ENCODE results near the gene POLR3B. TPM values are rescaled to one million over a fixed set of nuclear protein-coding genes. Genes with fewer than 3 reads are reported as not detected.

POLR3B gene
- total and polyA plus RNA-seq, 4 donors: 2.0 to 8.0 (median 4.0) TPM

- Histone ChIP-seq H3K36me3 (ENCODE audit: control insufficient read depth in 1 of 2, insufficient read depth in 2 of 2, low read length in 1 of 2) (peaks cover 0 to 4% of the 10 kb centered on the region in 2 donors), H3K27me3 (ENCODE audit: control insufficient read depth in 1 of 2, insufficient read depth in 2 of 2, low read length in 1 of 2) (no peaks in the 10 kb centered on the region), H3K4me1 (ENCODE audit: control insufficient read depth in 1 of 2, insufficient read depth in 2 of 2, low read length in 2 of 2) (peaks cover 0 to 1% of the 10 kb centered on the region in 2 donors), H3K27ac (ENCODE audit: low read depth in 1 of 2, low read length in 2 of 2) (no peak overlapping the region), H3K4me3 (ENCODE audit: low read length in 2 of 2) (no peak overlapping the region), H3K9me3 (ENCODE audit: control insufficient read depth, low read length) (no peaks in the 10 kb centered on the region)
- intact Hi-C loops (cut with DNase I): no loop called here
- DNase-seq: no peak
- WGBS, 2 donors: 98% methylated on average over 1 of the region's 1 CpG
- no peak for ATAC-seq (ENCODE audit: low FRiP score)
These were observed 72.1 kb downstream of the POLR3B start for GRCh38 chr12:106429636-106430035.

GRCh38 chr12:106431839-106432411 is 74.4 kb downstream of the POLR3B start:
- no peak overlapping the region for H3K4me3 ChIP-seq (ENCODE audit: low read length in 2 of 2)
- H3K36me3 ChIP-seq (ENCODE audit: control insufficient read depth in 1 of 2, insufficient read depth in 2 of 2, low read length in 1 of 2): peaks cover 0 to 4% of the 10 kb centered on the region in 2 donors
- WGBS, 2 donors: 94 to 96% methylated on average over 3 of the region's 3 CpGs
- peaks cover 0 to 1% of the 10 kb centered on the region in 2 donors for H3K4me1 ChIP-seq (ENCODE audit: control insufficient read depth in 1 of 2, insufficient read depth in 2 of 2, low read length in 2 of 2)
- H3K27ac ChIP-seq (ENCODE audit: low read depth in 1 of 2, low read length in 2 of 2): no peak overlapping the region
- no peak for DNase-seq
- no peaks in the 10 kb centered on the region for H3K27me3 ChIP-seq (ENCODE audit: control insufficient read depth in 1 of 2, insufficient read depth in 2 of 2, low read length in 1 of 2)
- intact Hi-C loops (cut with DNase I): no loop called here
- no peak for ATAC-seq (ENCODE audit: low FRiP score)
- H3K9me3 ChIP-seq (ENCODE audit: control insufficient read depth, low read length): no peaks in the 10 kb centered on the region

GRCh38 chr12:106433055-106433454 is 75.5 kb downstream of the POLR3B start:
- intact Hi-C loops (cut with DNase I): no loop called here
- no peaks in the 10 kb centered on the region for H3K27me3 ChIP-seq (ENCODE audit: control insufficient read depth in 1 of 2, insufficient read depth in 2 of 2, low read length in 1 of 2)
- ATAC-seq (ENCODE audit: low FRiP score) (no peak), DNase-seq (no peak)
- peaks cover 0 to 4% of the 10 kb centered on the region in 2 donors for H3K36me3 ChIP-seq (ENCODE audit: control insufficient read depth in 1 of 2, insufficient read depth in 2 of 2, low read length in 1 of 2)
- H3K27ac ChIP-seq (ENCODE audit: low read depth in 1 of 2, low read length in 2 of 2): no peak overlapping the region
- H3K4me1 ChIP-seq (ENCODE audit: control insufficient read depth in 1 of 2, insufficient read depth in 2 of 2, low read length in 2 of 2): peaks cover 0 to 1% of the 10 kb centered on the region in 2 donors
- H3K4me3 ChIP-seq (ENCODE audit: low read length in 2 of 2): no peak overlapping the region
- 94 to 95% methylated on average over 2 of the region's 2 CpGs for WGBS, 2 donors
- H3K9me3 ChIP-seq (ENCODE audit: control insufficient read depth, low read length): no peaks in the 10 kb centered on the region

GRCh38 chr12:106434526-106434925 is 77.0 kb downstream of the POLR3B start:
- intact Hi-C loops (cut with DNase I): no loop called here
- 74 to 88% methylated on average over 4 of the region's 4 CpGs for WGBS, 2 donors
- ATAC-seq (ENCODE audit: low FRiP score): no peak
- Histone ChIP-seq H3K36me3 (ENCODE audit: control insufficient read depth in 1 of 2, insufficient read depth in 2 of 2, low read length in 1 of 2) (peaks cover 0 to 4% of the 10 kb centered on the region in 2 donors), H3K4me1 (ENCODE audit: control insufficient read depth in 1 of 2, insufficient read depth in 2 of 2, low read length in 2 of 2) (no peaks in the 10 kb centered on the region), H3K27ac (ENCODE audit: low read depth in 1 of 2, low read length in 2 of 2) (no peak overlapping the region), H3K9me3 (ENCODE audit: control insufficient read depth, low read length) (no peaks in the 10 kb centered on the region), H3K27me3 (ENCODE audit: control insufficient read depth in 1 of 2, insufficient read depth in 2 of 2, low read length in 1 of 2) (no peaks in the 10 kb centered on the region), H3K4me3 (ENCODE audit: low read length in 2 of 2) (no peak overlapping the region)
- no peak for DNase-seq

- Histone ChIP-seq H3K36me3 (ENCODE audit: control insufficient read depth in 1 of 2, insufficient read depth in 2 of 2, low read length in 1 of 2) (peaks cover 3 to 6% of the 10 kb centered on the region in 2 donors), H3K9me3 (ENCODE audit: control insufficient read depth, low read length) (no peaks in the 10 kb centered on the region), H3K27me3 (ENCODE audit: control insufficient read depth in 1 of 2, insufficient read depth in 2 of 2, low read length in 1 of 2) (no peaks in the 10 kb centered on the region), H3K27ac (ENCODE audit: low read depth in 1 of 2, low read length in 2 of 2) (no peak overlapping the region), H3K4me1 (ENCODE audit: control insufficient read depth in 1 of 2, insufficient read depth in 2 of 2, low read length in 2 of 2) (no peaks in the 10 kb centered on the region), H3K4me3 (ENCODE audit: low read length in 2 of 2) (no peak overlapping the region)
- DNase-seq: no peak
- no peak for ATAC-seq (ENCODE audit: low FRiP score)
- WGBS, 2 donors: 84 to 89% methylated on average over 6 of the region's 6 CpGs
- intact Hi-C loops (cut with DNase I): no loop called here
These were observed 78.6 kb downstream of the POLR3B start for GRCh38 chr12:106436164-106436563.

GRCh38 chr12:106442575-106442974 is 85.0 kb downstream of the POLR3B start:
- DNase-seq (no peak), ATAC-seq (ENCODE audit: low FRiP score) (no peak)
- intact Hi-C loops (cut with DNase I): no loop called here
- H3K4me1 ChIP-seq (ENCODE audit: control insufficient read depth in 1 of 2, insufficient read depth in 2 of 2, low read length in 2 of 2): no peaks in the 10 kb centered on the region
- whole genome bisulfite sequencing, 2 donors: 97 to 98% methylated on average over 2 of the region's 2 CpGs
- H3K9me3 ChIP-seq (ENCODE audit: control insufficient read depth, low read length): no peaks in the 10 kb centered on the region
- H3K27me3 ChIP-seq (ENCODE audit: control insufficient read depth in 1 of 2, insufficient read depth in 2 of 2, low read length in 1 of 2): no peaks in the 10 kb centered on the region
- H3K4me3 ChIP-seq (ENCODE audit: low read length in 2 of 2): no peak overlapping the region
- H3K36me3 ChIP-seq (ENCODE audit: control insufficient read depth in 1 of 2, insufficient read depth in 2 of 2, low read length in 1 of 2): peaks cover 2 to 5% of the 10 kb centered on the region in 2 donors
- no peak overlapping the region for H3K27ac ChIP-seq (ENCODE audit: low read depth in 1 of 2, low read length in 2 of 2)

GRCh38 chr12:106445053-106445452 is 87.5 kb downstream of the POLR3B start:
- intact Hi-C loops (cut with DNase I): no loop called here
- 0% methylated on average over 1 of the region's 1 CpG for WGBS, 2 donors

GRCh38 chr12:106445959-106446358 is 88.4 kb downstream of the POLR3B start:
- 95 to 97% methylated on average over 5 of the region's 5 CpGs for WGBS, 2 donors
- Histone ChIP-seq H3K9me3 (ENCODE audit: control insufficient read depth, low read length) (no peaks in the 10 kb centered on the region), H3K27me3 (ENCODE audit: control insufficient read depth in 1 of 2, insufficient read depth in 2 of 2, low read length in 1 of 2) (no peaks in the 10 kb centered on the region), H3K36me3 (ENCODE audit: control insufficient read depth in 1 of 2, insufficient read depth in 2 of 2, low read length in 1 of 2) (peaks cover 0 to 2% of the 10 kb centered on the region in 2 donors), H3K4me3 (ENCODE audit: low read length in 2 of 2) (no peak overlapping the region), H3K4me1 (ENCODE audit: control insufficient read depth in 1 of 2, insufficient read depth in 2 of 2, low read length in 2 of 2) (no peaks in the 10 kb centered on the region), H3K27ac (ENCODE audit: low read depth in 1 of 2, low read length in 2 of 2) (no peak overlapping the region)
- intact Hi-C loops (cut with DNase I): no loop called here
- ATAC-seq (ENCODE audit: low FRiP score) (no peak), DNase-seq (no peak)

More at GRCh38 chr12:106445053-106445452, 87.5 kb downstream of the POLR3B start:
- no peaks in the 10 kb centered on the region for H3K27me3 ChIP-seq (ENCODE audit: control insufficient read depth in 1 of 2, insufficient read depth in 2 of 2, low read length in 1 of 2)
- no peaks in the 10 kb centered on the region for H3K9me3 ChIP-seq (ENCODE audit: control insufficient read depth, low read length)
- DNase-seq: no peak
- no peak overlapping the region for H3K4me3 ChIP-seq (ENCODE audit: low read length in 2 of 2)
- peaks cover 2 to 5% of the 10 kb centered on the region in 2 donors for H3K36me3 ChIP-seq (ENCODE audit: control insufficient read depth in 1 of 2, insufficient read depth in 2 of 2, low read length in 1 of 2)
- no peak overlapping the region for H3K27ac ChIP-seq (ENCODE audit: low read depth in 1 of 2, low read length in 2 of 2)
- no peaks in the 10 kb centered on the region for H3K4me1 ChIP-seq (ENCODE audit: control insufficient read depth in 1 of 2, insufficient read depth in 2 of 2, low read length in 2 of 2)
- no peak for ATAC-seq (ENCODE audit: low FRiP score)

- H3K27ac ChIP-seq (ENCODE audit: low read depth in 1 of 2, low read length in 2 of 2): no peak overlapping the region
- no peaks in the 10 kb centered on the region for H3K27me3 ChIP-seq (ENCODE audit: control insufficient read depth in 1 of 2, insufficient read depth in 2 of 2, low read length in 1 of 2)
- H3K4me3 ChIP-seq (ENCODE audit: low read length in 2 of 2): no peak overlapping the region
- H3K36me3 ChIP-seq (ENCODE audit: control insufficient read depth in 1 of 2, insufficient read depth in 2 of 2, low read length in 1 of 2): peaks cover 0 to 2% of the 10 kb centered on the region in 2 donors
- H3K4me1 ChIP-seq (ENCODE audit: control insufficient read depth in 1 of 2, insufficient read depth in 2 of 2, low read length in 2 of 2): no peaks in the 10 kb centered on the region
- intact Hi-C loops (cut with DNase I): no loop called here
- H3K9me3 ChIP-seq (ENCODE audit: control insufficient read depth, low read length): no peaks in the 10 kb centered on the region
- WGBS, 2 donors: 68 to 74% methylated on average over 7 of the region's 7 CpGs
- ATAC-seq (ENCODE audit: low FRiP score) (no peak), DNase-seq (no peak)
These were observed 89.0 kb downstream of the POLR3B start for GRCh38 chr12:106446419-106447092.
